A673 (cell line): ENCODE results near the gene CHID1. TPM values are rescaled to one million over a fixed set of nuclear protein-coding genes. Genes with fewer than 3 reads are reported as not detected.

Experiments
- BruUV-seq: library from RNA; stranded (reverse); fragments of 400-500 nt; replicated peaks from 2 replicates; lab custom pipeline; 2021; lab: Mats Ljungman, UMichigan
- CTCF ChIA-PET: fragments of 300-600 bp; sonication (Branson Sonifier 250); formaldehyde crosslinking; loops from one replicate; lab custom pipeline; 2022; ENCODE audit warnings: antibody characterized with exemption; lab: Charles Lee
- POLR2A ChIA-PET: fragments of 300-600 bp; sonication (Branson Sonifier 250); formaldehyde crosslinking; loops from one replicate; lab custom pipeline; 2022; ENCODE audit warnings: antibody characterized with exemption; ENCODE audit not compliant: low non-redundant PET; lab: Charles Lee
- DNase-seq: peaks from one replicate; pipeline ENCODE4 v3.0.0-alpha.2; 2015; ENCODE audit warnings: low spot score
- H3K27ac ChIP-seq: fragments of 200-600 bp; sonication (generic); 2 replicates; pipeline ENCODE4 v1.5.1; 2016; ENCODE audit warnings: mixed run types, low read depth, mild to moderate bottlenecking, mixed read lengths, antibody characterized with exemption, low read length; ENCODE audit not compliant: poor library complexity, severe bottlenecking
- H3K27me3 ChIP-seq: fragments of 200-600 bp; sonication (generic); replicated peaks from 2 replicates; pipeline ENCODE4 v1.6.1; 2017; ENCODE audit warnings: mixed run types, low read depth, mild to moderate bottlenecking, mixed read lengths, antibody characterized with exemption, low read length; ENCODE audit not compliant: insufficient read depth, poor library complexity
- H3K36me3 ChIP-seq: fragments of 200-600 bp; sonication (generic); 2 replicates; pipeline ENCODE4 v1.6.1; 2016; ENCODE audit warnings: mixed run types, mild to moderate bottlenecking, mixed read lengths, antibody characterized with exemption, low read length; ENCODE audit not compliant: insufficient read depth, poor library complexity, severe bottlenecking
- H3K4me1 ChIP-seq: fragments of 200-600 bp; sonication (generic); 2 replicates; pipeline ENCODE4 v1.6.1; 2017; ENCODE audit warnings: mixed run types, mild to moderate bottlenecking, mixed read lengths, antibody characterized with exemption, low read length; ENCODE audit not compliant: insufficient read depth, poor library complexity, severe bottlenecking
- H3K4me3 ChIP-seq: fragments of 200-600 bp; sonication (generic); 2 replicates; pipeline ENCODE4 v1.5.1; 2016; ENCODE audit warnings: low read depth, mixed run types, mild to moderate bottlenecking, mixed read lengths, low read length; ENCODE audit not compliant: poor library complexity, severe bottlenecking
- H3K9me3 ChIP-seq: fragments of 200-600 bp; sonication (generic); 2 replicates; pipeline ENCODE4 v1.6.1; 2016; ENCODE audit warnings: mixed run types, low read depth, mild to moderate bottlenecking, mixed read lengths, antibody characterized with exemption, low read length; ENCODE audit not compliant: poor library complexity, severe bottlenecking
- CTCF ChIP-seq: fragments of 300-800, 200-600 bp; sonication (generic); conservative IDR thresholded peaks from 2 replicates; pipeline ENCODE4 v1.5.1; 2017; ENCODE audit warnings: low read depth, mild to moderate bottlenecking, antibody characterized with exemption, low read length, moderate library complexity, mixed read lengths
- EZH2 ChIP-seq: fragments of 200-600 bp; sonication (generic); IDR thresholded peaks from 2 replicates; pipeline ENCODE4 v1.6.1; 2017; ENCODE audit warnings: borderline replicate concordance, low read depth, mild to moderate bottlenecking, mixed read lengths, antibody characterized with exemption, low read length; ENCODE audit not compliant: poor library complexity, severe bottlenecking
- intact Hi-C: fragments of 100-400 bp; cut with micrococcal nuclease; formaldehyde crosslinking; loops from one replicate; pipeline ENCODE4 v1.10.0; 2022; ENCODE audit not compliant: unreplicated experiment
- total RNA-seq: library from RNA; stranded (reverse); gene quantifications from 2 replicates; pipeline ENCODE4 v1.2.3, GENCODE V29; 2021

Gene CHID1
- total RNA-seq, 1 experiment from 2014 or later: 105 TPM

GRCh38 chr11:875769-876301, 34.8 kb downstream of the CHID1 start:
- Histone ChIP-seq H3K4me1 (peaks cover 5% of the 10 kb centered on the region), H3K4me3 (no peak overlapping the region), H3K27ac (no peak overlapping the region), H3K9me3 (no peaks in the 10 kb centered on the region), H3K27me3 (no peaks in the 10 kb centered on the region), H3K36me3 (no peaks in the 10 kb centered on the region)
- BruUV-seq: no TSS peak
- DNase-seq: no peak
- intact Hi-C loops: no loop called here
- ChIA-PET POLR2A (no interaction called here), CTCF (no interaction called here)
- no peak for TF ChIP-seq CTCF
- no peak for TF ChIP-seq EZH2

GRCh38 chr11:875203-875602, 35.4 kb downstream of the CHID1 start:
- DNase-seq: no peak
- BruUV-seq: no TSS peak
- no peak overlapping the region for H3K4me3 ChIP-seq
- ChIA-PET POLR2A (interaction anchor here (0.6 kb wide), 1 partner anchor 58 kb away, joined by 3 read pairs; no protein-coding TSS in a partner anchor), CTCF (no interaction called here)
- H3K4me1 ChIP-seq: peaks cover 5% of the 10 kb centered on the region
- TF ChIP-seq EZH2 (no peak), CTCF (no peak)
- no peaks in the 10 kb centered on the region for H3K9me3 ChIP-seq
- intact Hi-C loops: no loop called here
- H3K36me3 ChIP-seq: no peaks in the 10 kb centered on the region
- H3K27ac ChIP-seq: no peak overlapping the region
- no peaks in the 10 kb centered on the region for H3K27me3 ChIP-seq

- no peak for DNase-seq
- ChIA-PET CTCF (no interaction called here), POLR2A (no interaction called here)
- no peaks in the 10 kb centered on the region for H3K27me3 ChIP-seq
- H3K27ac ChIP-seq: no peak overlapping the region
- intact Hi-C loops: no loop called here
- H3K36me3 ChIP-seq: no peaks in the 10 kb centered on the region
- peaks cover 5% of the 10 kb centered on the region for H3K4me1 ChIP-seq
- no TSS peak for BruUV-seq
- TF ChIP-seq CTCF: no peak
- no peak for TF ChIP-seq EZH2
- H3K9me3 ChIP-seq: no peaks in the 10 kb centered on the region
- H3K4me3 ChIP-seq: no peak overlapping the region
Measured at GRCh38 chr11:873706-874105, 36.9 kb downstream of the CHID1 start.
